HG02840 (cell line): Measurements from ENCODE around the gene PLEKHO2.
"Not testable (repeated sequence)": the region's sequence is repeated elsewhere in the genome, so short reads cannot be mapped to it uniquely, and the experiment has no call there.

Source experiments
- ATAC-seq: cut with Tn5 transposase; IDR thresholded peaks from one replicate; pipeline ENCODE4 v1.9.1; 2021; ENCODE audit warnings: mild to moderate bottlenecking, moderate library complexity, moderate number of reproducible peaks; ENCODE audit not compliant: unreplicated experiment, low FRiP score

The PLEKHO2 gene, protein sequence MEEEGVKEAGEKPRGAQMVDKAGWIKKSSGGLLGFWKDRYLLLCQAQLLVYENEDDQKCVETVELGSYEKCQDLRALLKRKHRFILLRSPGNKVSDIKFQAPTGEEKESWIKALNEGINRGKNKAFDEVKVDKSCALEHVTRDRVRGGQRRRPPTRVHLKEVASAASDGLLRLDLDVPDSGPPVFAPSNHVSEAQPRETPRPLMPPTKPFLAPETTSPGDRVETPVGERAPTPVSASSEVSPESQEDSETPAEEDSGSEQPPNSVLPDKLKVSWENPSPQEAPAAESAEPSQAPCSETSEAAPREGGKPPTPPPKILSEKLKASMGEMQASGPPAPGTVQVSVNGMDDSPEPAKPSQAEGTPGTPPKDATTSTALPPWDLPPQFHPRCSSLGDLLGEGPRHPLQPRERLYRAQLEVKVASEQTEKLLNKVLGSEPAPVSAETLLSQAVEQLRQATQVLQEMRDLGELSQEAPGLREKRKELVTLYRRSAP

DNA sequence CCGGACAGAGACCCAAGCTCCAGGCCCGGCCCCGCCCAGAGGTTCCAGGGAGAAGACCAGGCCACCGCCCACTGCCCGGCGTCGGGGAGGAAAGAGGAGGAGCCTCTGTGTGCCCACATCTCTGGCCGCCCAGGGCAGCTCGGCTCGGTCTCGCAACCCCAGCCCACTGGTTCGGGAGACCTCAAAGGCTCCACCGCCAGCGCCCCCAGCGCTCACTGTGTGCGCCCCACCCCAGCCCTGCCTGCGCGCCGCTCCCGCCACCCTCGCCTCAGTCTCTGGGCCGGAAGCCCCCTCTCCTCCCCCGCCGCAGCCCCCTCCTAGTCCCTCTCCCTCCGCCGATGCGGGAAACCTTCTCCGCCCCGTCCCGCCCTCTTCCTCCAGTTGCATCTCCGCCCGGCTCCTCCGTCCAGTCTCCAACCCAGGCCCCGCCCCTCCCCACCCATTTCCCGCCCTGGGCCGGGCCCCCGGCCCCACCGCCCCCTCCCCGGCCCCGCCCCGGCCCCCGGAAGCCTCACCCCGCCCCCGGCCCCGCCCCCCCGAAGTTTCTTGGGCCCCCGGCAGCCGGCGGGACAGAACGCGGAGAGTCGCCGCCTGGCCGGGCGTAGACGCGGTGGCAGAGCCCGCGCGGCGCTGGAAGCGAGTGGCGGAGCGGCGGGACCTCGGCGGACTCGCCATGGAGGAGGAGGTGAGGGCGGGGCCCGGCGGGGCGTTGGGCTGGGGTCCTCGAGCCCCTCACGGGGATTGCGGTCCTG is at the start of gene PLEKHO2:
PLEKHO2 (plus strand) TSS at position 572 of the 752 bp plus-strand sequence; CDS start at position 674, 102 bp downstream.
- peak; percentile 52 for ATAC-seq

DNA sequence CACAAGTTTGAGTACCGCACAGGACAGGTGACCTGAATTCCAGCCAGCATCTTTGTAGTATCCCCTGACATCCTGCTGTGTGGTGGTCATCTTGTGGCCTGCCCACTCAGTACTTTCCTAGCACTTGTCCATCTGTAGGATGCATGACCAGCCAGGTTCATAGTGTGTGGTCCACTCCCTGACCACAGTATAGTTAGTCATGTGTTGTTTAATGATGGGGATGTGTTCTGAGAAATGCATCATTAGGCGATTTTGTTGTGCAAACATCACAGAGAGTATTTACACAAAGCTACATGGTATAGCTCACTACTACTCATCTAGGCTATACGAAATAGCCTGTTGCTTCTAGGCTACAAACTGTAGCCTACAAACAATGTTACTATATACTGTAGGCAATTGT is 49.4 kb upstream of the PLEKHO2 start:
- no peak for ATAC-seq

DNA sequence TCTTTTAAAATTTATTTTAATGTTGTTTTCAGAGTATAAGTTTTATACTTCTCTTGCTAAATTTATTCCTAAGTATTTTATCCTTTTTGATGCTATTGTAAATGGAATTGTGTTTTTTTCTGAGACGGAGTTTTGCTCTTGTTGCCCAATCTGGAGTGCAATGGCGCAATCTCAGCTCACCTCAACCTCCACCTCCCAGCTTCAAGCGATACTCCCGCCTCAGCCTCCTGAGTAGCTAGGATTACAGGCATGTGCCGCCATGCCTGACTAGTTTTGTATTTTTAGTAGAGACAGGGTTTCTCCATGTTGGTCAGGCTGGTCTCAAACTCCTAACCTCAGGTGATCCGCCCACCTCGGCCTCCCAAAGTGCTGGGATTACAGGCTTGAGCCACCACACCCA is 46.4 kb upstream of the PLEKHO2 start:
- not testable (repeated sequence) for ATAC-seq

DNA sequence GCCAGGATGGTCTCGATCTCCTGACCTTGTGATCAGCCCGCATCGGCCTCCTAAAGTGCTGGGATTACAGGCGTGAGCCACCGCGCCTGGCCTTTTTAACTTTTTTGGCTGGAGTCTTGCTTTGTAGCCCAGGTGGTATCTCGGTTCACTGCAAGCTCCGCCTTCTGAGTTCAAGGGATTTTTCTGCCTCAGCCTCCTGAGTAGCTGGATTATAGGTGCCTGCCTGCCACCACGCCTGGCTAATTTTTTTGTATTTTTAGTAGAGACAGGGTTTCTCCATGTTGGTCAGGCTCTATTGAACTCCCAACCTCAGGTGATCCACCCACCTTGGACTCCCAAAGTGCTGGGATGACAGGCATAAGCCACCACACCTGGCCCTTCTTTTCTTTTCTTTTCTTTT is 45.8 kb upstream of the PLEKHO2 start:
- ATAC-seq = not testable (repeated sequence)

DNA sequence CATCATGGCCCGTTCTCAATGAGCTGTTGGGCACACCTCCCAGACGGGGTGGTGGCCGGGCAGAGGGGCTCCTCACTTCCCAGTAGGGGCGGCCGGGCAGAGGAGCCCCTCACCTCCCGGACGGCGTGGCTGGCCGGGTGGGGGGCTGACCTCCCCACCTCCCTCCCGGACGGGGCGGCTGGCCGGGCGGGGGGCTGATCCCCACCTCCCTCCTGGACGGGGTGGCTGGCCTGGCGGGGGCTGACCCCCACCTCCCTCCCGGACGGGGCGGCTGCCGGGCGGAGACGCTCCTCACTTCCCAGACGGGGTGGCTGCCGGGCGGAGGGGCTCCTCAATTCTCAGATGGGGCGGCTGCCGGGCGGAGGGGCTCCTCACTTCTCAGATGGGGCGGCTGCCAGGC is 42.8 kb upstream of the PLEKHO2 start:
- ATAC-seq = not testable (repeated sequence)

DNA sequence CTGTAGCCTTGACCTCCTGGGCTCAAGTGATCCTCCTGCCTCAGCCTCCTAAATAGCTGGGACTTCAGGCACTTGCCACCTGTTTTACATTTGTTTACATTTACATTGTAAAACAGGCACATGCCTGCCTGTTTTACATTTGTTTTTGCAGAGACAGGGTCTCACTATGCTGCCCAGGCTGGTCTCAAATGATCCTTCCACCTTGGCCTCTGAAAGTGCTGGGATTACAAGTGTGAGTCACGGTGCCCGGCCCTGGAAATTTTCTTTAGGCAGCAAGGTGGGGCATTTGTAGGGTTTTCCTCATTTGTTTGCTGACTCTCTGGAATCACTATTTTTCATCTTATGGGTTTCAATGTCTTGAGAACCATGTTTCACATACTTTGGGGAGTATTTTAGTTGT is 41.2 kb upstream of the PLEKHO2 start:
- no peak for ATAC-seq

DNA sequence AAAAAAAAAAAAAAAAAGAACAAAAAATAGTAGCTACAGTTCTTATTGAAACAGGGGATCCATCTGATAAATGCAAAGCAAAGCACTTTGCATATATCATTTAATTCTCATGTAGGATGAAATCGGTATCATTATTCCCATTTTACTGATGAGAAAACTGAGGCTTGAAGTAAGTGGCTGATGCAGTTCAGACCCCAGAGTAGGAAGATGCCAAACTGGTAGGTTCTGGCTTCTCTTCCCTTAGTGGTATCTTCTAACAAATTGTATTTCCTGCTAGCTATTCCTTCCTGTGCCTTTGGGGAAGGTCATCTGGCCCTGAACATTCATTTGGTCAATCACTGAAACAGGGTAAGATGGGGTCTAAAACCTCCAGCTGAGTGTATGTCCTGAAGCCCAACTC is 38.2 kb upstream of the PLEKHO2 start:
- no peak for ATAC-seq

DNA sequence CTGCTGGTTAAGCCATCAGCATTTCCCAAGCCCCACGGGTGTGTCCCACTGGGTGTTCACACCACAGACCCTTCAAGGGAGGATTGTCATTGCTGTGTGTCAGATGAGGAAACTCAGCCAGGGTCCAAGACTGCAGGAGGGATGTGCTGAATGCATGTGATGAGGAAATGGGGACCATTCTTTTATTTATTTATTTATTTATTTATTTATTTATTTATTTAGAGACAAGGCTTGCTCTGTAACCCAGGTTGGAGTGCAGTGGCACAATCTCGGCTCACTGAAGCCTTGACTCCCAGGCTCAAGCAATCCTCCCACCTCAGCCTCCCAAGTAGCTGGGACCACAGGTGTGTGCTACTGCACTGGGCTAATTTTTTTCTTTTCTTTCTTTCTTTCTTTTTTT is 37.1 kb upstream of the PLEKHO2 start:
- ATAC-seq = no peak

DNA sequence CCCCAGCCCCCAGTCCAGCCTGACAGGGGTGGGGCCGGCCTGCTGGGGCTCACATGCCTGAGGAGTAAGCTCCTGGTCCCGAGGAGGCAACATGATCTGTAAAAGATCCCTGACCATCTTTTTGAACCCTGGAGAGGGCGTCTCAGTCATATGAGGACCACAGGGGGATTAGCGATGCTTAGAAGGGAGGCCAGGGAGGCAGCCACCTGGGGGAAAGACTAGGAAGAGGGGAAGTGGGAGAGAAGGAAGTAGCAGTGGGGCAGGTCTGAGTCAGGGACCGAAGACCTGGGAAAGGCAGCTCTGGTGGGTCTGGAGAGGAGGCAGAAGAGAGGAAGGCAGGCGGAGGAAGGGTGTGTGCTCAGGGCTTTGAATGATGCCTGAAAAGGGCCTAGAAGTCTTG is 35.2 kb upstream of the PLEKHO2 start:
- no peak for ATAC-seq

DNA sequence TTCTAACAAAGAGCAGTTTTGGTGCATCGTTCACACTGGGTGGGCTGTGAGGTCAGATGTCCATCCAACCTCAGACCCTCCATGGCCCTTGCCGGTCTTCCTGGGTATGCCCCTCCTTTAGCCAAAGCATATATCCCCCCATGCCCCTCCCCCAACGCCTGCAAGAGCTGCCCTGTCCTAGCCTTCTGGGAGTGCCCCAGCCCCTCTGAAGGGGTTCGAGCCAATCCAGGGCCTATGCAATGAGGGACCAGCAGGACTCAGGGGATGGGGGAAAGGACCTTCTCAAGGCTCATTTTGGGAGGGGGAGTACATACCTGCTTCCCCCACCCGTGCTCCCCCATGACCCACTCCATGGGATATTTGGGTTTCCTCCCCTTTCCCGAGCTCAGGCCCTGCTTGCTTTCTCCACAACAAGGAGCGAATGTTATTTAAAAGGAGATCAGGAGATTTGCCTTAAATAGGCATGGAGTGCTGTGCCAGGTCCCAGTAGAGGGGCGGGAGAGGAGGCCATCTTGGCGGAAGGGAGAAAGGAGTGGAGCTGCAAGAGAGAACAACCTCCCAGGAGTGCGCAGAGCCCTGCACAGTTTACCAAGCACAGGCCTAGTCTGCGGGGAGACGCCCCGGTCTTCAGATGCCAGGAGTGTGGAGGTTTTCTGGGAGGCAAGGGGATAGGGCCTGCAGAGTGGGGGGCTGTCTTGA is 34.5 kb upstream of the PLEKHO2 start:
- no peak for ATAC-seq

DNA sequence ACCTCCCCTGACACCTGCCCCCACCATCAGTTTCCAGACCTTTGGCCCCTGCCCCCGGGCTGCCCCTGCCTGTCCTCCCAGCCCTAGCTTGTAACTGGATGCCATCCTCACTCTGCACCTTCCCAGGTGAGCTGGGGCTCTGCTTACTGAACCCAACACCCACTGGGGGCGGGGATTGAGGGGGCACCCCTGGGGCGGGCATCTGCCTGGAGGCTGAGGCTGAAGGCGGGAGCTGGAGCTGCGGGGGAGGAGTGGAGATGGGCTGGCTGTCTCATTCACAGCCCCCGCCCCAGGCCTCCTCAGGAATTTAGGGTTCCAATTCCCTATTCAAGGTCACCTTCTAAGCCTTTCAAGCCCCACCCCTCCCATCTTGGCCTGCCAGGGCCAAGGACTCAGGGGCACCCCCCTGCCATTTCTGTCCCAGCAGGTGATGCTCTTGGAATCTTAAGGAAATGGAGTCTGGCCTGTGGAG is 33.9 kb upstream of the PLEKHO2 start:
- ATAC-seq = no peak

DNA sequence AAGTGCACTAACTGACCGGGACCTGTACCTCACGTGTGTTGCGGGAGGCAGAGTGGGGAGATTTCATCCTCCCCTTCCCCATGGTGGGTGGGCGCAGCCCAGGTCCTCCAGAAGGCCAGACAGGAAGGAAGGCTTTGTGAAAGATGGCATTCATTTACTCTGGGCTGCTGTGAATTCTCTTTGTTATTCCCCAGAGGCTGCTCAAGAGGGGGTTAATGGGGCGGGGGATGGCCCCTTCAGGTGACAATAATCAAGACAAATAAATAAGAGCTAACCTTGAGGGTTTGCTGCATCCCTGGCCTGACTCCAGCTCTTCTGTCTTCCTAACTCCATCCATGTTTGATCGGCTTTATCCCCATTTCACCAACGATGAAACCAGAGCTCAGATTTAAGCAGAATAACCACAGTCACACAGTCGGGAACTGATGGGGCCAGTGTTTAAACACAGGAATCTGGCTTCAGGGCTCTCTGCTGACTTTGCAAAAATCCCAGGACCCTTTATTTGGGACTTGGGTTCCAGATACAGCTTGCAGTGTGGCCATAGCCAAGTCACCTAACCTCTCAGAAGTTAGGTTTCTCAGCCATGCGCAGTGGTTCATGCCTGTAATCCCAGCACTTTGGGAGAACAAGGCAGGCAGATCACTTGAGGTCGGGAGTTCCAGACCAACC is 32.8 kb upstream of the PLEKHO2 start:
- ATAC-seq = no peak

DNA sequence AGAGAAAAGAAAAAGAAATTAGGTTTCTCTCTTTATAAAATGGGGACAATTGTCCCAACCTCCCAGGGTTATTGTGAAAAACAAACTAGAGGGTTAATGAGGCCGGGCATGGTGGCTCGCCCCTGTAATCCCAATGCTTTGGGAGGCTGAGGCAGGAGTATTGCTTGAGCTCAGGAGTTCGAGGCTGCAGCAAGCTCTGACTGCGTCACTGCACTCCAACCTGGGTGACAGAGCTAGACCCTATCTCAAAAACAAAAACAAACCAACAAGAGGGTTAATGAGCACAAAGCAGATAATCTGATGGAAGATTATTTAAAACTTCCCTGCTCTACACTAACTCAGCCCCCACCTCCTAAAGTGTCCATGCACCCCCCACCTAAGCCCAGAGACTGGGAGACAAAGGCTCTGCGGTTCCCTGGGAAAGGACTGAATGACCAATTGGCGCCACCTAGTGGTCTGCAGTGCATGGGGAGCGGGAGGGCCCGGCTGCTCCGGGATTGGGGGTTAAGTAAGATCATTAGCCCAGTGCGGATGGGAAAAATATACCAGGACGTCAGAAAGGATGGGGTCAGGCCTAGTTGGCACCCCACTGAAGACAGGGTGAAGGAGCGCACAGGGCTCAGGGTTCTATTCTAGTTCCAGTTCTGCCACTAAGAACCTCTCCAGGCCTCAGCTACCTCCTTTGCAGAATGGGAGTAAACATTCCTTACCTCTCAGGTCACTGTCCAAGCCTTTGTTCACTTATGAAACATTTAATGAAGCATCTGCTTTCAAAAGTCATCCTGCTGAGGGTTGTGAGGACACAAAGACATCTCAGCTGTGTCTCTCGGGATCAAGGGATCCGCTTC is 31.8 kb upstream of the PLEKHO2 start:
- ATAC-seq = no peak

DNA sequence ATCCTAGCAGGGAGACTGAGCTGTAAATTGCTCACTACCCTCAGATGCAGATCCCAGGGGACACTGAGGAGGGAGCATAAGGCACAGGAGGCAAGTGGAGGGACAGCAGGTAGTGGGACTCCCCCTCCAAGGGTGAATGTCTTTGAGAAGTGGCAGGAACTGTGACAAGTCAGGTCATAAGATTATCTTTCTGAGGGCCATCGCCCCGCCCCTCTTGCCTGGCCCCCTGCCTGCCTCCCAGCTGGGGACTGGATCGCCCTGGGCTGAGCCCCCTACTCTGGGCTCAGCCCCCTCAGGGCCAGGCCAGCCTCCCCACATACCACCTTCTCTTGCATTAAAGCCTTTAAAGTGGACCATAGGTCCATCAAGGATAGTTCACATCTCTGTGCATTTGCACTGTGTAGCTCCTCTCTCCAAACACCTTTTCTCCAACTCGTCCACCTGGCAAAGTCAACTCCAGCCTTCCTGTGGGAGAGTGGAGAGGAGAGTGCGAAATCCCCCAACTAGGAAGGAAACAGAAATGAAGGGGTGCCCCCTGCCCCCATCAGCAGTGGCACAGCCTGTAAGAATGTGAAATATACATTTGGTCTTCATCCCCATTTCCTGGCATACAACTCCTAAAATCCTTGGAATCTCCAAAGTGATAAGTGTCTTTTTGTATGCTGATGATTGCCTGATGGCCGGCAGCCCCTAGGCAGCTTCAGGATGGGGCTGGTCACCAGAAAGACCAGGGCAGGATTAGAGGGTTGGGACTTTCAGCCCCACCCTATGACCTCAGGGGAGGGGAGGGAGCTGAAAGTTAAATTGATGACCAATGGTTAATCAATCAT is 31.0 kb upstream of the PLEKHO2 start:
- no peak for ATAC-seq

DNA sequence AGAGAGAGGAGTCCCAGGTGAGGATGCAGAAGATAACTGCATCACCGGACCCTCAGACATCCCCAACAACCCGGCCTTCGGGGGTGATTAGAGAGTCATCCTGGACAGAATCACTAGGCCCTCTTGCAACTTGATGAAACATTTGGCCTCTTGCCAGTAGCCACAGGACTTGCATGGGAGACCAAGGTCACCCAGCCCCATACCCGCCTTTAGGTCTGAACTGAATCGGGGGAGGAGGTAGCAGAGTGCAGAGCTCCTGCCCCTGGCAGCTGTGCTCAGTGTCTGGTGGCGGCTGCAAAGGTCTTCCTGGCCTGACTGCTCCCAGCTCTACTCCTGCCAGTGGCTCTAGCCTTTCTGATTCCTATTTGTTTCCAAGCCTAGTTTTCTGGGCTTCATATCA is 28.6 kb upstream of the PLEKHO2 start:
- no peak for ATAC-seq

DNA sequence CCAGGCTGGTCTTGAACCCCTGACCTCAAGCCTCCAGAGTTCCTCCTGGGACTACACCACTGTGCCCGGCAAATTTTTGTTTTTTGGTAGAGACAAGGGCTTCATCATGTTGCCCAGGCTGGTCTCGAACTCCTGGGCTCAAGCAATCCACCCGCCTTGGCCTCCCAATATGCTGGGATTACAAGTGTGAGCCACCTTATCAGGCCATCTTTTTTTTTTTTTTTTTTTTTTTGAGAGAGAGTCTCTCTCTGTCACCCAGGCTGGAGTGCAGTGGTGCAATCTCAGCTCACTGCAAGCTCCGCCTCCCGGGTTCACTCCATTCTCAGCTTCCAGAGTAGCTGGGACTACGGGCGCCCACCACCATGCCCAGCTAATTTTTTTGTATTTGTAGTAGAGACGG is 27.4 kb upstream of the PLEKHO2 start:
- ATAC-seq = not testable (repeated sequence)

DNA sequence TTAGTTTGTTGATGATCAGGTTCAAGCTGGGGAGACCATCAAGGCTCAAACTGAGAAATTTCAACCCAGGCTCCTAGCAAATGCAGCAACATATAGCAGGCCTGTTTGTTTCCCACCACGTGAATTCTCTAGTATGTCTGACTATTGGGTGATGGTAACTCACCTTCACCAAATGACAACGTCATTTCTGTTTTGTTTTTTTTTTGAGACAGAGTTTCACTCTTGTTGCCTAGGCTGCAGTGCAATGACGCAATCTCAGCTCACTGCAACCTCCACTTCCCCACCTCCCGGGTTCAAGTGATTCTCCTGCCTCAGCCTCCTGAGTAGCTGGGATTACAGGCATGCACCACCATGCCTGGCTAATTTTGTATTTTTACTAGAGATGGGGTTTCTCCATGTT is 26.8 kb upstream of the PLEKHO2 start:
- ATAC-seq = not testable (repeated sequence)

DNA sequence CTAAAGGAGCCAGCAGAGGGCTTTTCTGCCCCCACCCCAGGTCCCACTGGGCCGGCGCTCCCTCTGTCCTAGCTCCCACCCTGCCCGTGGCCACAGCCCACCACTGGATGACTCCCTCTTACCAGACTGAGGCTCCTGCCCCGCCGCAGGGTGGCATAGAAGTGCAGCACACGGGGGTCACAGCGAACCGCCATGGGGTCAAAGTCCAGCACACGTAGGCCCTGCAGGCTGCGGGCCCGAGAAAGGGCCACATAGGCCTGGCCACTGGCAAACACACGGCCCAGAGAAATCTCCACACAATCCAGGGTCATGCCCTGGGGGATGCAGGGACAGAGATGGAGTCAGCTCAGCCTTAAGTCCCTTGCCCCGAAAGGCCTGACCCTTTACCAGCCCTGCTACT is 25.3 kb upstream of the PLEKHO2 start:
- no peak for ATAC-seq
